HCEC 1CT (cell line): ENCODE measurements around the gene MINDY4.

Source experiments
- DNase-seq: peaks from one replicate; pipeline ENCODE4 v3.0.0-alpha.2; 2017

The MINDY4 gene

DNA sequence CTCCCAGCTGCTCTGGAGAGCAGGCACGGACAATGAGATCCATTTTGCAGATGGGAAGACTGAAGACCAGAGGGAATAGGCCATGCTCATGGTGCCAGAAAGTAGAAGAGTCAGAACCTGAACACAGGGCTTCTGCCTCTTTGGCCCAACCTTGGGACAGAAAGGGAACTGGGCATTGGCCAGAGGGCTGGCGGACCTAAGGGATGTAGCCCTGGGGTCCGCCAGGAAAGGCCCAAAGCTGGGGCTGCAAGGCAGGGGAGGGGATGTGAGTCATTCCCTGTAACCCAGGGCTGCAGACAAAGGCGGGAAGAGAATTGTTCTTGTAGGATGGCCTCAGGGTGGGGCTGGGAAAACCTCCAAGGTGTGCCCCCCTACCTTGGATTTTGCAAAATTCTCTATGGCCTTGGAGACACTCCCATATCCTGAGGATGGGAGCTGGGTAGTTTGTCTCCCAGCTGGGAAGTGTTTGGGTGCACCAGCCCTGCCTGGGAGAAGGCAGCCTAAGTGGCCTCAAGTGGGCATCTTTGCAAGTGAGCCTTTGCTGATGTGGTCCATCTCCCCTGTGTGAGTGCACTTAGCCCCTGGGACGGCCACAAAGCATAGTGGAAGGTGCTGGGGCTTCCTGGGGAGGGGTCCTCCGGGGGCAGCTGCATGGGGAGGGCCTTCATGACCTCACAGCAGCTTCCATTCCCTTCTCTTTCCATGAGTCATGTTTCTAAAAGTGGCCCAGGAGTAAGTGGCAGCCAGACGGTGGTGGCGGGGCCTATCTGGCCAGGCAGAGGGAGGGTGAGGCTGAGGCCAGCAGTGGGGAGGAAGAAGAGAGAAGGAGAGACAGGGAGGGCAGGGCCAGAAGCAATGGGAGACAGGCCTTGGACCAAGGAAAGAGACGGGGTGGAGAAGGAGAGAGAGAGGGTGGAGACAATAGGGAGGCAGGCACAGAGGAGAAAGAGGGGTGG lies 149.6 kb downstream of the MINDY4 start:
- no peak for DNase-seq

DNA sequence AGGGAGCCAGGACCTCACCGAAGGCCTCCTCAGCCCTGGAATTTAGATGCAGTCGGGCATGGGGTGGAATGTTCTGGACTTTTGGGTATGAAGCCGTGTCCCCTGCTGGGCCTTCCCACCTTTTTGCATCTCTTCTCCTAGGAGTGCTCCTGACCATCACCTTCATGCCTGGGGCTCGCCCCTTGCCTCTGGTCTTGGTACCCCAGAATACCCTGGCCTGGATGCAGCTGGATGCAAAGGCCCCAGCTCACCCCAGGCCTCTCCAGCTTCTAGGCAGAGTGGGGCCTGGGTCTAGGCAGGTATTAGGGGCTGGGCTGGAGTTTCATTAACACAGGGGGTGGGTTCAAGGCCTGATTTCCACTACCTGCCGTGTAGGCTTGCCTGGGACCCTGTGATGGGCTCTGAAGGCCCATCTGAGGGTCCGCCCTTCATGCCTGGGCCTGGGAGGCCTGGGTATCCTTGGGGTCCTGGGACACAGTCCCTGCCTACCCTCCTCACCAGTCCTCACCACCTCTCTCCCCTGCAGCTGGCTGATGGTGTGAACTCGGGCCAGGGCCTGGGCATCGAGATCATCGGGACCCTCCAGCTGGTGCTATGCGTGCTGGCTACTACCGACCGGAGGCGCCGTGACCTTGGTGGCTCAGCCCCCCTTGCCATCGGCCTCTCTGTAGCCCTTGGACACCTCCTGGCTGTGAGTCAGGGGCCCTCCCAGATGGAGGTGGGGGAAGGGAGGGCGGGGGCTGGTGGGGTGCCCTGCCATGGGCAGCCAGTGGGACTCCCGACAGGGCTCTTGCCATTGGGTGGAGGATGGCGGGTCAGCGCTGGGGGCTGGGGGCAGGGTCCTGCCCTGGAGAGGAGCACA lies 150.6 kb downstream of the MINDY4 start:
- no peak for DNase-seq

DNA sequence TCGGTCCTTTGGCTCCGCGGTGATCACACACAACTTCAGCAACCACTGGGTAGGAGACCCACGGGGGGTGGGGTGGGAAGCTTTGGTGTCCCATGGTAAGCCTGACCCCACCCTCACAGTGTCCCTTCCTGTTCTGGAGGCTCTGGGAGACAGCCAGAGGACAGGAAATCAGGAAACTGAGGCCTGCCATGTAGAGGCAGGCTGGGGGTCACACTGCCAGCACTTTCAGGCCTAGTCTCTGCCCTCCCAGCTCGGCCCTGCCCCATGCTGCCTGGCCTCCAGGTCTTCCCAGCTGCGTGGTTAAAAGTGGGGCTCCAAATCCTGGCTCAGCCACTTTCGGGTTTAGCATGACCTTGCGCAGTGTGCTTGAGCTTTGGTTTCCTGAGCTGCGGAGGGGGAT lies 151.4 kb downstream of the MINDY4 start:
- DNase-seq, result no peak

DNA sequence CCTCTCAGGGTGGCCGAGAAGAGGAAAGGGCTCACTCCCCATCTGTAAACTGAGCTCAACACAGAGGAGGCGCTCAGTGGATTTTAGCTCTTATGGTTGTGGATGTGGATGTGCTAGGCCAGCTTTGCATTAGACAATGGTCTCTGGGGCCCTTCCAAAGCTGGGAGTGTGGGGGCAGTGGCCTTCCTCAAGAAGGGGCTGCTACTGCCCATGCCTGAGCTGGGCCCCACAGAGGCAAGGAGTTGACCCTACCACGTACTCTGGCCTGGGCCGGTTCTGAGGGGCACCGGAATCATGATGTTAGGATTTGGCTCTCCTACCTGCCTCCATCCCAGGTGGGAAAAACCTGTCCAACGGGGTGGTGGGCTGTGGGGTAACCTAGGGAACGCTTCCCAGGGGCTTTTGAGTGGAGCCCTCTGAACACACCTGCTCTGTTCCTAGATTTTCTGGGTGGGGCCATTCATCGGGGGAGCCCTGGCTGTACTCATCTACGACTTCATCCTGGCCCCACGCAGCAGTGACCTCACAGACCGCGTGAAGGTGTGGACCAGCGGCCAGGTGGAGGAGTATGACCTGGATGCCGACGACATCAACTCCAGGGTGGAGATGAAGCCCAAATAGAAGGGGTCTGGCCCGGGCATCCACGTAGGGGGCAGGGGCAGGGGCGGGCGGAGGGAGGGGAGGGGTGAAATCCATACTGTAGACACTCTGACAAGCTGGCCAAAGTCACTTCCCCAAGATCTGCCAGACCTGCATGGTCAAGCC lies 152.0 kb downstream of the MINDY4 start:
- DNase-seq, result no peak

DNA sequence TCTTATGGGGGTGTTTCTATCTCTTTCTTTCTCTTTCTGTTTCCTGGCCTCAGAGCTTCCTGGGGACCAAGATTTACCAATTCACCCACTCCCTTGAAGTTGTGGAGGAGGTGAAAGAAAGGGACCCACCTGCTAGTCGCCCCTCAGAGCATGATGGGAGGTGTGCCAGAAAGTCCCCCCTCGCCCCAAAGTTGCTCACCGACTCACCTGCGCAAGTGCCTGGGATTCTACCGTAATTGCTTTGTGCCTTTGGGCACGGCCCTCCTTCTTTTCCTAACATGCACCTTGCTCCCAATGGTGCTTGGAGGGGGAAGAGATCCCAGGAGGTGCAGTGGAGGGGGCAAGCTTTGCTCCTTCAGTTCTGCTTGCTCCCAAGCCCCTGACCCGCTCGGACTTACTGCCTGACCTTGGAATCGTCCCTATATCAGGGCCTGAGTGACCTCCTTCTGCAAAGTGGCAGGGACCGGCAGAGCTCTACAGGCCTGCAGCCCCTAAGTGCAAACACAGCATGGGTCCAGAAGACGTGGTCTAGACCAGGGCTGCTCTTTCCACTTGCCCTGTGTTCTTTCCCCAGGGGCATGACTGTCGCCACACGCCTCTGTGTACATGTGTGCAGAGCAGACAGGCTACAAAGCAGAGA lies 152.7 kb downstream of the MINDY4 start:
- DNase-seq, result no peak

DNA sequence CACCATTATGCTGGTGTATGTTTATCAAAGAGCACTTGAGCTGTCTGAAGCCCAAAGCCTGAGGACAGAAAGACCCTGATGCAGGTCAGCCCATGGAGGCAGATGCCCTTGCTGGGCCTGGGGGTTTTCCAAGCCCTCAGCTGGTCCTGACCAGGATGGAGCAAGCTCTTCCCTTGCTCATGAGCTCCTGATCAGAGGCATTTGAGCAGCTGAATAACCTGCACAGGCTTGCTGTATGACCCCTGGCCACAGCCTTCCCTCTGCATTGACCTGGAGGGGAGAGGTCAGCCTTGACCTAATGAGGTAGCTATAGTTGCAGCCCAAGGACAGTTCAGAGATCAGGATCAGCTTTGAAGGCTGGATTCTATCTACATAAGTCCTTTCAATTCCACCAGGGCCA lies 153.4 kb downstream of the MINDY4 start:
- no peak for DNase-seq

DNA sequence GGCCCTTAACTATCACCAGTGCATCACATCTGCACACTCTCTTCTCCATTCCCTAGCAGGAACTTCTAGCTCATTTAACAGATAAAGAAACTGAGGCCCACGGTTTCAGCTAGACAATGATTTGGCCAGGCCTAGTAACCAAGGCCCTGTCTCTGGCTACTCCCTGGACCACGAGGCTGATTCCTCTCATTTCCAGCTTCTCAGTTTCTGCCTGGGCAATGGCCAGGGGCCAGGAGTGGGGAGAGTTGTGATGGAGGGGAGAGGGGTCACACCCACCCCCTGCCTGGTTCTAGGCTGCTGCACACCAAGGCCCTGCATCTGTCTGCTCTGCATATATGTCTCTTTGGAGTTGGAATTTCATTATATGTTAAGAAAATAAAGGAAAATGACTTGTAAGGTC lies 153.9 kb downstream of the MINDY4 start:
- DNase-seq, result no peak

DNA sequence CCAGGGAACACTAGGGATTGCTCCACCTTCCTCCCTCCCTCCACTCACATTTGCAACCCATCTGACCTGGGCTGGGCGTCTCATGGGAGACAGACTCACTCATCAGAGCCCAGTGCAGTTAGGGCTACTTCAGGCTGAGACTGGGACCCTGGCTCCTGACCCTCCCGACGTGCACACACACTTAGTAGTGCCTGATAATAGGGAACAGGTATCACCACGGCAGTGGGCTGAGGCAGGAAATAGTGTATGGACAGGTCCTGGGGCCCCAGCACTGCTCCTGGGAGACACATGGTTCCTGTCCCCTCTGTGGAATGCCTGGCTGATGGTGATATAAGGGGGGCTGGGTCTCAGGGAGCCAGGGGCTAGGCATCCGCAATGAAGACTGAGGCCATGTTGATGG lies 154.7 kb downstream of the MINDY4 start:
- DNase-seq, result no peak

DNA sequence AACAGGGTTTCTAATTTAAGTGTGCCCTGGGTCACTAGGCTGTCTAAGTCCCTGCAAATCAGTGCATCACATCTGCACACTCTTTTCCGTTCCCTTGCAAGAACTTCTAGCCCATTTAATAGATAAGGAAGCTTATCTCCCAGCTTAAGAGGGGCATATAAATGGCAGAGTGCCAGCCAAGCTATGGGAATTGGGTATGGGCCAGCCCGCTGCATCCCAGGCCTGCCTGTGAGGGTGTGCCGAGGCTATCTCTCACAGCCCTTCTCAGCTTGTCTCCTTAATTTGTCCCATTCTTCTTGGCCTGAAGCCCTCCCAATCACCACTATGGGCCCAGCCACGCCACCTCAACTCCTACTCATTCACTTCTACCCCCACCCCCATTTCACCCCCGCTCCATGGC lies 155.1 kb downstream of the MINDY4 start:
- DNase-seq, result no peak

DNA sequence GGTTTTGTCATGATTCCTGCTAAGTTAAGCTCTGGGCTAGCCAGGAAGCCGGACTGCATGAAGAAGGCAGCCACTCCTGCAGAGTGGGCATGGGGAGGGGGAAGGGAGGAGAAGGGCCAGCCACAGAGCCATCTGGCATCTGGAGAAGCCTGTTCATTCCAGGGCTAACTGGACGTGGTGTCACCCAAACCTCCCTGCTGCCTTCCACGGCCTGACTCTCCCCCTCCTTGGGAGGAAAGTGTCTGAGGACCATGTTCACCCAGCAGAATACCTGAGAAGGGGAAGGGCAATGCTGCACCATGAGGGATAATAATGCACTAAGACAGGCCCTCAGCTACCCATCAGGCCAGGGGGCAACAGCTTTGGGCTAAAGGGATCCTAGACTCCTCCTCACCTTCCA lies 155.8 kb downstream of the MINDY4 start:
- no peak for DNase-seq

DNA sequence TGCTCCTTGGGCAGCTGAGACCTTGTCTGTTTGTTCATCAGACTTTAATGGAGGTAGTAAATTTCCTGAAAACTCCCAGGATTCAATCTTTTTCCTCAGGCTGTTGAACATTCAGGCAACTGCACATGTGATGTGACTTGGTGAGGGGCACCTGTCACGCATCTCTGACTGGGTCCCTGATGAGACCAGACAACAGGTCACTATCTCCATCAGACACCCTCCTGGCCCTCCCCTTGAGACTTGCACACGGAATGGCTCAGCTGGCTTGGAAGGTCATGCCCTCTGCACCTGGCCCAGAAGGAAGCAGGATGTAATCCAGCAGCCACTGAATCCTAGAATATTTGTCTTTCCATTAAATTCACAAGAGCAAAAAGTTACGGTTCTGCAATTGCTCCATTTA lies 156.3 kb downstream of the MINDY4 start:
- no peak for DNase-seq

DNA sequence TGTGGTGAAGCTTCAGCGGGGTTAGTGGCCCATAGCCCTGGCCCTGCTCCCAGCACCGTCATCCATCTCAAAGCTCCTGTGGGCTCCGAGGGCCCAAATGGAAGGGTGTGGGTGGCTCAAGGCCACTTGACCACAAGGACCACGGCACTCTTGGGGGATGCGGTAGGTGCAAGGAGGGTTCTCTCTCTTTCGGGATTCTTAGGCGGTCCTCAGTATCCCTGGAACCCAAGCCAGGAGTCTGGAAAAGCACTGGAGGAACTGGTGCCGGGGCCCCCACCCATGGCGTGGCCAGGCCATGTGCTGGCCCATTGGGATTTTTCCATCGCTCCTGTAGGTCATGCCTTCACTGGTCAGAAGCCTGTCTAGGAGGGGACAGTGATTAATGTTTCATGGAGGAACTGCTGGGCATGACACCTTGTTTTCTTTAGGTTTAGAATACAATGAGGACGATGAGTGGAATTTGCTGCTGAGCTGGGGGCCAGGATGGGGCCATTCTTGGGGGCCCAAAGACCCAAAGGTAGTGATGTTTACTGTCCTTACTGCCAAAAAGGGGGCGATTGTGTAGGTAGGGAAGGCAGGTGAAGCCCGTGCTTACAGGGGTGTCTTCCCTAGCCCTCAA lies 157.1 kb downstream of the MINDY4 start:
- DNase-seq, result no peak

DNA sequence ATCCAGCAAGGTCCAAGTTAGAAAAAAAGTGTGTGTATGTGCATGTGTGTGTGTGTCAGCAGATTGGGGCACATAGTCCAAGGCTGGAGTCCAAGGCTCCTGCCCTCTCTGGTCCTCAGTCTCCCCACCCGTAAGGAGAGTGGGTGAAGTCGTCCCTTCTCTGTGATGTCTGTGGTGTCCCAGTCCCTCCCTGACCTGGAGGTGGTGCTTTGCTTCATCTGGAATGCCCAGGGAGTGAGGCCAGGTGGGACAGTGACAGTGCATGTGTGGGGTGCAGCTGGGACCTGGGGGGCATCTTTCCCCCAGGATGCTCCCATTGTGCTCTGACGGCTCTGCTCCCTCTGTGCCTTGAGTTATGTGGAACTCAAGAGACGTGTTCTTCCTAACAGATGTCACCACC lies 158.5 kb downstream of the MINDY4 start:
- DNase-seq, result no peak

DNA sequence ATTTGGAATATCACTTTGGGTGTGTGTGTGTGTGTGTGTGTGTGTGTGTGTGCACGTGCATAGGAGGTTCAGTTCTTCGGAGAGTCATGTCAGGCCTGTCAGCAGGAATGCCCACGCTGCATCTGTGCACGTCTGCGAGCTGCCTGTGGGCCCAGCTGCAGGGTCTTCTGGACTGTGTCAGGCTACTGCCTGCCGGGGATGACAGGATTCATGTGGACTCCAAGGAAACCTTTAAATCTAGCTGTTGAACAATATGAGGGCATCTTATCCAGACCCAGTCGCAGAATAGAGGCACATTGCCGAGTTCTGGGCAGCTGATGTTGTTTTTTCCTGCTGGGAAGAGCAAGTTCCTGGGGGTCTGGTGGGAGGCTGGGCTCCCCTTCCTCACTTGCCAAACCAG lies 159.4 kb downstream of the MINDY4 start:
- no peak for DNase-seq

DNA sequence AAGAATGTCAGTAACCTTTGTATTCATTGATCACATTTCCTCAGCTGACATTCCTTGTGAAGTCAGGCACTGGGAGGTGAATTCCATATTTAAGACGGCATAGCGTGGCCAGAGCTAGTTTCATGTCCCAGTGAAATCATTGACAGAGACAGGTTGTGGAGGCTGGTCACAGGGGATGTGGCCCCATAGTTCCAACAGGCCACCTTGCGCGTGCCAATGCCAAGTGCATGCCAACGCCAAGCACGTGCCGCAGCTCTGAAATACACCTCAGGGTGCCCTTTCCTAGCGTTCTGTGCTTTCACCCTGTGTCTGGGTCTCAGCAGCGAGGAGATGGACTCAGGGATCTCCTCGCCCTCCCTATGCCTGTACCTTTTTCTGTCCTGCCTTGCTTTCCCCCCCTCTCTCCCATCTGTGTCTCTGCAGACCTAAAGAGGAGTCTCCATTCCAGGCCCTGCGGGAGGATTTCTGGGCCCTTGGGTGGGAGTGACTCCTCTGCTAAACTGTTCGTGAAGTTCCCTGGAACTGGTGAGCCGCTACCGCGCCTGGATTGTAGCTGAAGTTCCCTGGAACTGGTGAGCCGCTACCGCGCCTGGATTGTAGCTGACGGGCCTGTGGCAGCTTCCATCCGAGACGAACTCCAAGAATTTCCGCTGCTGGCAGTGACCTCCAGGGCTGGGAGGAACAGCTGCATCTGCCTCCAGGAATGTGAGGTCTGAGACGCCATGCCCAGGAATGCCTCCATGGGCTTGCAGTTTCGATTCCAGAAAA lies 160.1 kb downstream of the MINDY4 start:
- DNase-seq, result no peak

DNA sequence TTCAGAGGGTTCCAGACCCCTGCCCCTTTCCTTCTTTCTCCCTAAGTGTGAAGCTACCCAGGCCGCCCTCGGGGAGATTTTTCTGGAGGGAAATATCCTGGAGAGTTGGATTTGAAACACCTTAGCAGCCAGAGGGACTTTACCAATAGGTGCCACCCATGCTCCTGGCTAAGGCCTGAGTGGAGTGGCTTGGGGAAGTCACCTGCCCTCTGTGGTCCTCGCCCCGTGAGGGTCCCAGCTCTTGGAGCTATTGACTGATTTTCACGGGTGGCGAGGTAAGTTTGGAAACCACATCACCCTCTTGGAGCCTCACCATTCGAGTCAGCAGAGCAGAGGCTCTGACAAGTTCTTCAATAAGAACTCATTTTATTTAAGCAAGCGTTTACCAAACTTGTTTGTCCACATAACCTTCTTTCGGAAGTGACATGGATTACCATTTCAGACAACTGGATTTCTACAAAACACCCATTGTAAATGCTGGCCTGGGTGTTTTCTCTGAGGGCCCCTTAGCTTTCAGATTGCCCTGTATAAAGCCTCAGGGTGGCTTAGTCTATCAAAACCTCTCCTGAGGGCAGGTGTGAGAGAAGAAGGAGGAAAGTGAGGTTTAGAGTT lies 160.8 kb downstream of the MINDY4 start:
- no peak for DNase-seq

DNA sequence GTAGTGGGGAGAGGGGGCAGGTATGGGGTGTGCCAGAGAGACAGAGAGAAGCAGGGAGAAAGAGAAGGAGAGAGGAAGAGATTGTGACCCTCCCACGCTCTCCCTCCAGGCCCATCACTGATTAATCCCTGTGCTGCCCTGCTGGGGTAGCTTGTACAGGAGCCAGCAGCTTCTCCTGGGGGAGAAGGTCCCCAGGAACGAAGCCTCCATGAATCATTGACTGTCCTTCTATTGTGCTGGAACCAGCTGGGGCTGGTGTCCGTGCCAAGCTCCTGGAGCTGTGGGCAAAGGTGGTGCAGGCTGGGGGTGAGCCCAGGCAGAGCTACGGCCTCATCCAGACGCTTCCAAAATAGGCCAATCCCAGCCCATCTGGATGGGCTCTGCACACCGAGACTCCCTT lies 161.3 kb downstream of the MINDY4 start:
- DNase-seq, result no peak

DNA sequence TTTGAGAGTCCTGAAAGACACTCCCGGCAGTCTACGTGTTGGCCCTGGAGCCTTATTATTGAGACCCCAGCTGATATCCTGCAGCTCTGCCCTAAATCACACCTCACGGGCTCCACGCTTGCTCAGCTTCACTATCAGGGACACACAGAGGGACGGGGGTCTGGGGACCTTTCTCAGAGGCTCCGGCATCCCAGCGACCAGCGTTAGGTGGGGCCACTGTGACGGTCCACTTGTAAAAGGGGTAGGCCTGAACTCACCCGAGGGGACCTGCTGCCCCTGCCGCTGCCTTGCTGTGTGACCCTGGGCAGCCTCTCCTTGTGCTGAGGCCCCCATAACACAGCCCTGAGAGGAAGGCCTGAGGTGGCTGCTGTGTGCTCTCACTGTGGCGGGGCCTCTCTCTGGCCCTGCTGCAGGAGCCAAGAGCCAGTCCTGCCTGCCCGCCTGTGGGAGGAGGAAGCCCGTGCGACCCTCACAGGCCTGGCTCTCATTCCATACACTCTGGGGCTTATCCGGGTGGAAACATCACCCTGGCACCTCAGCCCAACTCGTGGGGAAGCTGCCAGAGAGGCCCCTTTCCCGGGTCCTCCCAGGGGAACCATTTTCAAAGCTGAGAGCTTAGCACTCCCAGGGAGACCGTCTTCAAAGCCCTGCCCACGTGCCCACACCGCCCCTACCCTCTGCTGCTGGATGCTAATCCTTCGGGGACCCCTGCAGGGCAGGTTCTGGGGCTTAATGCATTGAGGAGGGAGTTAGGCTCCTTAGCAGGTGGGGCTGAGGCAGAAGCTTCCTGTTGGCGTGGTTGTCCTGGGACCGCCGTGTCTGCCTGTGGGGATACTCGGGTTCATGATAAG lies 162.1 kb downstream of the MINDY4 start:
- no peak for DNase-seq

DNA sequence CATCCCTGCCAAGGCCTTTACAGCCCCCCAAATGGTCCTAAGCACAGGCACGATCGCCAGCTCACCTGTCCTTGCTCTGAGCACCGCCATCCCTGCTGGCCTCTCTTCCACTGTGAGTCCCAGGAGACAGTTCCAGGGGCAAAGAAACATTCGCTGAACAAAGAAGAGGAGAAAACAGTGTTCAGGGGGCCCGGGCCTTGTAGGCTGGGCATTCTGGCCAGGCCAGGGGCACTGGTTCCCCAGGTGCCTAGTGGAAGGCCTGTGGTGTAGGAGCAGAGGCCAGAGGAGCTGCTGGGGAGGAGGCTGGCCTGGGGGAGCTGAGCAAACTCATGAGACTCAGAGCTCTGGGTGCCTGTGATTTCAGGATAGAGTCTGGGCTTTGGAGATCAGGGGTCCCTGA lies 163.0 kb downstream of the MINDY4 start:
- DNase-seq, result no peak
